Embryonic facial prominence (tissue), 1 donor: ENCODE measurements around the gene C1S.
"Not testable (repeated sequence)": the region's sequence is repeated elsewhere in the genome, so short reads cannot be mapped to it uniquely, and the experiment has no call there.

Source experiments
- DNase-seq: peaks from one replicate; pipeline ENCODE4 v3.0.0-alpha.2; 2016; ENCODE audit errors: extremely low spot score

The C1S gene

GRCh38 chr12:7046383-7047105 lies 14.0 kb upstream of the C1S start:
- no peak for DNase-seq

GRCh38 chr12:7047306-7047705 lies 13.2 kb upstream of the C1S start:
- no peak for DNase-seq

GRCh38 chr12:7049445-7049951 lies 11.0 kb upstream of the C1S start:
- not testable (repeated sequence) for DNase-seq

GRCh38 chr12:7049973-7050372 lies 10.5 kb upstream of the C1S start:
- DNase-seq, result not testable (repeated sequence)

GRCh38 chr12:7054925-7055324 lies 5.6 kb upstream of the C1S start:
- DNase-seq, result no peak

- DNase-seq, result not testable (repeated sequence)
Measured at GRCh38 chr12:7055736-7056135, 4.8 kb upstream of the C1S start.

- DNase-seq, result no peak
Measured at GRCh38 chr12:7058163-7058845, 2.2 kb upstream of the C1S start.

- DNase-seq, result no peak
Measured at GRCh38 chr12:7058850-7059395, 1.6 kb upstream of the C1S start.

- DNase-seq, result no peak
Measured at GRCh38 chr12:7059780-7060179, 738 bp upstream of the C1S start.

- DNase-seq, result no peak
Measured at GRCh38 chr12:7061138-7061537, 620 bp downstream of the C1S start.

GRCh38 chr12:7061596-7061995 lies 1.1 kb downstream of the C1S start:
- DNase-seq, result no peak

- DNase-seq, result no peak
Measured at GRCh38 chr12:7064516-7064915, 4.0 kb downstream of the C1S start.

GRCh38 chr12:7065073-7065623 lies 4.6 kb downstream of the C1S start:
- no peak for DNase-seq

GRCh38 chr12:7066596-7066995 lies 6.1 kb downstream of the C1S start:
- no peak for DNase-seq

- DNase-seq, result no peak
Measured at GRCh38 chr12:7067096-7067495, 6.6 kb downstream of the C1S start.

- DNase-seq, result no peak
Measured at GRCh38 chr12:7068240-7068993, 7.9 kb downstream of the C1S start.

- DNase-seq, result no peak
Measured at GRCh38 chr12:7068994-7069346, 8.5 kb downstream of the C1S start.

- DNase-seq, result no peak
Measured at GRCh38 chr12:7069386-7069785, 8.9 kb downstream of the C1S start.

- no peak for DNase-seq
Measured at GRCh38 chr12:7072035-7072434, 11.5 kb downstream of the C1S start.

- DNase-seq, result no peak
Measured at GRCh38 chr12:7072554-7072953, 12.0 kb downstream of the C1S start.

GRCh38 chr12:7073946-7074345 lies 13.4 kb downstream of the C1S start:
- DNase-seq, result no peak

- no peak for DNase-seq
Measured at GRCh38 chr12:7075518-7075917, 15.0 kb downstream of the C1S start.
